NCI-H1092 treated with DMSO at 0.1 percent for 48 hours (cell line): ENCODE data around the gene MAD2L1.

Experiments used
- DNase-seq: peaks from one replicate; lab custom pipeline; 2025; lab: John Stamatoyannopoulos, UW

Gene MAD2L1

DNA sequence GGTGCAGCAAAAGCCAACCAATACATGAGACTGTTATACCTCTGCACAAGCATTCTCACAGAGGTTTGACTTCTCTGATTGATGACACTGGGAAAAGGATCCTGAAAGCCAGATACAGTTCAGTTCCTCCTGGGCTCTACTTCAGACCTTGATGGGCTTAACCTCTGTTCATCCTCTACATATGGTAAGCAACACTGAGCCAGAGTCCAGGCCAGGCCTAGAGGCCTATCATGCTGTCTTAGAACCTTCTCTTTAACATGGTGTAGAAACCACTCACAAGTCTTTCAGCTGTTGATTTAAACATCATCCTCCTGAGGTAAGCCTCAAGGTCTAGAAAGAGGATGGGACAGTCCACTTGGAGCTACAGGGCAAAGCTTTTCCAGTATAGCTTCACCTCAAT, 9.2 kb downstream of the MAD2L1 start:
- DNase-seq = no peak

DNA sequence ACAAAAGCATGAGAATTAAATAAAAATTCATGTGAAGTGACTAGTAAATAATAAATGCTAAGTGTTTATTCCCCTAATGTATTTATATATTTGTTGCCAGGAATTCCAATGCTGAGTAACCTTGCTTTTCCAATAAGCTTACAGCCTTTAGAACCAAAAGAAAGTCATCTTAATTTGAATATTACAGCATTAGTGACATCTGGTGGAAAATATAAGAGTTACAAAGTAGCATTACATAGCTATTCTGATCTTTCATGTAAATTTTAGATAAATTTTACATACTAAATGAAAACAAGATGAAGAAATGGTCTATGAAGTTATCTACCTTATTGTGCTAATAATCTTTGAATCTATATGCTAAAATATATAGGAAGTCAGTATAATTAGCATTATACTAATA, 10.4 kb downstream of the MAD2L1 start:
- peak; percentile 20 for DNase-seq

DNA sequence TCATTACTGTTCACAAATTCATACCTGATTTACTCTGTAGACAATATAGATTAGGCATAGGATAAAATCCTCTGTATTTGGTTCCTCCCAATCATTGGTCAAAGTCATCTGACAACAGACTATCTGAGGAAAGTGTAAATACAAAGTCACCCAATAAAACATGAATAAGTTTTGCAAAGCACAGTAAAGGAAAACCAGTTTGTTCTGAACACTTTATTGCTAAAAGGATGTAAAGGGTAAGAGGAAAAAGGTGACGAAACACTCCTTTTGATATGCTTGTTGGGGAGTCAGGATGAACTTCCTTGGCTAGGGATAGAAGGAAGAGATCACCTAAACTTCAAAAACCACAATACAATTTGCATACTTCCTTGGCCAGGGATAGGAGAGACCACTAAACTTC, 10.9 kb downstream of the MAD2L1 start:
- DNase-seq = no peak

DNA sequence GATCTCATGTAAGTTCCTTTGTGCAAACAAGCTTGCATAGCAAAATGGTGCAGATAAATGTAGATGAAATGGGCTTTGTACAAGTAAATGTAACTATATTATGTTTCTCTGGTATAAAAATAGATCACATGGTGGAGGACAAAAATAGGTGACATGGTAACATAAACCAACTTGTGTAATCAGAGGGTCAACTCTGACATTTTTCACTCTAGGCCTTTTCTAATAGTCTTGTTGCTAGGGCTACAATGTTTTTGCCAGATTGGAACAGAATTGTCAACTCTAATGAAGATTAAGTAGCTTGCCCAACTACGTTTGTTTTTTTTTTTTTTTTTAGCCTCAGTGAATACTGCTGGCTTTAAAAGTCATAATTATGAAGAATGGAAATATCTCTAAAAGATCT, 11.5 kb downstream of the MAD2L1 start:
- DNase-seq = no peak

GRCh38 chr4:120053911-120054310, 12.7 kb downstream of the MAD2L1 start:
- DNase-seq = no peak

DNA sequence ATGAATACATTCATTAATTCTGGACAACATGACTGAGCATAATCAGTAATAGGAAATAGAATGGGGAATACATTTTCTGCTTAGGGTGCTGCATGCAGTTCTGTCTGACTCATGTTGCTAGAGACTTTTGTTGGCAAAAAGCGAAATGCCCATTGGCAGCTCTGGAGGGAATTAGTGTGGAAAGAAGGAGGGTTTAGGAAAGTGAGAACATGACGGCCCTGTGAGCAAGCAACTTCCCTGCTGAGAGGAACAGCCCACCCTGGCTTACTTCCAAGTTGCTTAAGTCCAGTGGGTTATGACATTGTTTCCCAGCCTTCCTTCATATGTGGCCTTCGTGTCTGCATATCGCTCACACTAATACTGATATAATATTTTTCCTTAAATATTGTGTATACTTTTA, 13.8 kb downstream of the MAD2L1 start:
- DNase-seq = peak; percentile 5

DNA sequence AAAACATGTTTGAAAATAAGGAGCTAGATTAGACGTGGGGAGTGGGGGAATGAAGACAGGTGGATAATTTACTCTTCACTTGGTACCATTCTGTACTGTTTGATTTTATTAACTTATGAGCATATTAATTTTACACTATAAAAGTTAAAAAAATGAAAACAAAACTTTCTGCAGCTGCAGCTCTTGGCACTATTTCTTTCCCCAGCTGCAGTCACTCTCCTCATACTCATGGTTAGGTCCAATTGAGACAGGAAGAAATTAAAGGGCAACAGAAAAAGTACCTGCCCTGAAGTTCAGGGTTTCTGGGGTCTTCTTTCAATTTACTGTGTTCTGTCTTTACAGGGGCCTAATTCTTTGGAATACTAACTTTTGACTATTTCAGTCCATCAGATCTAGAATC, 15.4 kb downstream of the MAD2L1 start:
- no peak for DNase-seq

- peak; percentile 89 for DNase-seq
Measured at GRCh38 chr4:120049732-120050494, 16.7 kb downstream of the MAD2L1 start.

- DNase-seq = no peak
Measured at GRCh38 chr4:120043828-120044227, 22.8 kb downstream of the MAD2L1 start.

GRCh38 chr4:120037411-120037810, 29.2 kb downstream of the MAD2L1 start:
- DNase-seq = no peak

DNA sequence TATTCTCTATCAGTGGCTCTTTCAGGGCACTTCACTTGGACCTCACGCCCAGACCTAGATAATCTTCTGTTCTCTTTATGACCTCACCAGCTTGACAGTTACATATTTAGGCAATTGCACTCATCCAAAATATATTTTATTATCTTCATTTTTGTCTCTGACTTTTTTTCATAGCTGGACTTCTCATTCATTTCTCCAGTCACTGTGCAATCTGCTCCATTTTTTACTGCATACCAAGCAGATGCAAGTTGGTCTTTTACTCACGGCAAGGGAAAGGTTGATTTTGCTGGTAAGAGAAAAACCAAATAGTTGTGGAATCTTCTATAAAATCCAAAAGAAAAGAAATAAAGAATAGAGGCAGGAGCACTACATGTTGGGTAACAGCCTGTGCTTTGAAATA, 31.7 kb downstream of the MAD2L1 start:
- no peak for DNase-seq

DNA sequence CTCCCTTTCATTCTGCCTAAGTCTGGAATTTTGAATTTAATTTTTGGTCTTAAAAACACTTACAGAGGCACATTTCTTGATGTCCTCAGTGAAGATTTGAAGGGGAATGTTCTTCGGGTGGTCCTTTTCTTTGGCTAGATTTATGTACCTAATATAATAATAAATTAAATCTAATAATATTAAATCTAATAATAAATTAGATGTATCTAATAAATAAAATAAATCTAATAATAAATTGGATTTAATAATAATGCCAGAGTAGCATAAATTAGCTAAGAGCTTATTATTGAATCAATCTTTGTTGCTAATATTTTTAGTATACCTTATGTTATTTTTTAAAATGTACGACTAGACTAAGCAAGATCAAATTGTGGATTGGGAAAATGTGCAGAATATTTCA, 39.8 kb downstream of the MAD2L1 start:
- no peak for DNase-seq

- no peak for DNase-seq
Measured at GRCh38 chr4:120025516-120025915, 41.1 kb downstream of the MAD2L1 start.

- no peak for DNase-seq
Measured at GRCh38 chr4:120018786-120019185, 47.9 kb downstream of the MAD2L1 start.

DNA sequence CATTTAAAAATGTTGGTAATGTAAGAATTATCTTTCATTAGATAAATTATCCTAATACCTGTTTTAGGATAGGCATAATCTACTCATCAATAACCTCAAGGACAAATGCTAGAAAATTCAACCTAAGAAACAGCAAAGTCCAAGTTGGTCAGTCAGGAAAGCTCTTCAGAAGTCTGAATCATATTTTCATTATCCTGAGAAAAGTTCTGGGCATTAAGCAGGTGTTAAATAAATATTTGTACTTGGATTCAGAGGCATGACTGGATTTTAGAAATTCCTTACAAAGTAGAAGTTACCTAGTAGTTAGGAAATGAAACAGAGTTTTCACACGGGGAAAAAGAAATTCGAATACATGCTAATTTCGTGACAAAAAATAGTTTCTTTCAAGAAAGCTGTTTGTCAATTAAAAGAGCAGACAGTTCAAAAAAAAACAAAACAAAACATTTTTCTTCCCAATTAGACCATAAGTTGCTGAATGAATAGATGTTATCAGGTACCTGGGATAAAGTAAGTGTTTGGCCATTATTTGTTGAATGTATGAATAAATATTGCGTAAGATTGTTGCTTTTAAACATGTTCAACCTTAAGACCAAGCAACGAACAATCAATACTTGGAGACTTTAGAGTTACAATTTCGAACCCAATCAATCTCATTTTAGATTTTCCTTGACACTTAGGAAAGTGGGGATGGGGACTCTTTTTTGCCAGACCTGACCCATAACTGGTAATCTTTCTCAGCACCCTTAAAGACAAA, 48.5 kb downstream of the MAD2L1 start:
- no peak for DNase-seq

DNA sequence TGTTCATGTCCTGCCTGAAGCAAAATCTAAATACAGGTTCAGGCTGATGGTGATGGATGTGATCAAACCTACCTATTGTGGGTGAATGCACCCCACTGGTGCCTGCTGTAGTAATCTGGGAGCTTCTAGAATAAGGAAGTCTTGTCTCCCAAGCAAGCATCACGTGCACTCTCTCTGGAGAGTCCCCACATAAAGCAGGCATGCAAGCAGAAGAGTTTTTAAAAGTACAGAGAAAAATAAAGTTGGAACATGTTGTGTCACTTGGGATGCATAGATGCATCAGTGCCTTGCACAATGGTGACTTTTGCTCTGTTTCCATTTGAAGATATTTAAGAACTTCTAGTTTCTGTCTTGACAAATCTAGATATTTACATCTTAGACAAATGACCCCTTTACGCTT, 54.9 kb downstream of the MAD2L1 start:
- no peak for DNase-seq

- DNase-seq = no peak
Measured at GRCh38 chr4:120010646-120011045, 56.0 kb downstream of the MAD2L1 start.

GRCh38 chr4:120009731-120010130, 56.9 kb downstream of the MAD2L1 start:
- no peak for DNase-seq

- DNase-seq = no peak
Measured at GRCh38 chr4:120008957-120009356, 57.7 kb downstream of the MAD2L1 start.

DNA sequence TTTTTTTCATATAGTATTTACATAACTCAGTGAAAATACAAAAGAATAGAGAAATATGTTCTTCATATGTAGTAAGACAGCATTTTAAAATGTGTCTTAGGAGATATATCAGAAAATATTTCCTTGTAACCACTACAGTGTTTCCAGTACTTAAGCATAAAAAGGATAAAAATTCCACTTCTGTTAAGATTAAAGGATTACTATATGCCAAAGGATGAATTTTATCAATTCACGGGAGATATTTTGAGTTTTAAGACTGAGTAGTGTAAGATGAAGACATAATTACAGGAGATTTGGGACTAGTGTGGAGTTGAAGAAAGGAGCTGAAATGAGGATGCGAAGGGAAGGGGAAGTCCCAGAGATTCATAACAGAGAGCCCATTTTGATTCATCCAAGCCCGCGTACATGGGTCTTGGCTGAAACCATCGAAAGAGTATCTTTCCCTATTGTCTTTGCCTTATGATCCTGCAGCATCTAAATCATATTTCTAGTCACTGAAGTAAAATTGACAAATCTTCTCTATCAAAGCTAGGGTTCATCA, 58.7 kb downstream of the MAD2L1 start:
- no peak for DNase-seq

DNA sequence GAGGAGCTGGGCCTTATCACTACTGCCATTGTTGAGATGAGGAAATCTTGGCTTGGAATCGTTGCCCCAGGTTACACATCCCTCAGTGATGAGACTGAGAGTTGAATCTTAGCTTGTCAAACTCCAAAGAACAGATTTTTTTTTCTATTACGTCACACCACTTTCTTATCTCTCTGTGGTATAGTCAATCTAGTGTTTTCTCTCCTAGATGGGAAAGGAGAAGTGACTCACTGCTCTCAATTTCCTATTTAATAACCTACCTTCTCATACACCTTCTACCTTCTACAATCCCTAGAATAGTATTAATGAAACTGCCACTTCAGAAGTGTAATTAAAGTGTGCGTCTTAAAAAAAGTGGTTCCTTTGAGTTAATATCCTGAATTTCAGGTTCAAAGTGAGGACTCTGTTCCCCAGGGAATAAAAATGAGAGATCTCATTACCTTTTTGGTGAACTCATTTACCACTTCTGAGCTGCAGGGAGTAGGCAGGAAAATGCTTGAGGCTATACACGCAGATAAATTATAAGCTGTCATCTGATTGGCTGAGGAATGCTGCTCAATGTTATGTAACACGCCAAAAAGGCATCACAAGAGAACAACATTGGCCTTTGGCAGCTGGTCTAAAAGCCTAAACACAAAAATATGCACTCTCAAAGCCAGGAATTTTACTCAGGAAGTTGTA, 59.3 kb downstream of the MAD2L1 start:
- DNase-seq = no peak
